WTC11 (cell line): ENCODE data around the gene WDR46. TPM values are rescaled to one million over a fixed set of nuclear protein-coding genes. Genes with fewer than 3 reads are reported as not detected.

ENCODE experiments used
- ATAC-seq: fragments of 200-7000 bp; cut with Tn5 transposase; 2 replicates; pipeline ENCODE4 v1.10.0; 2021; ENCODE audit warnings: mild to moderate bottlenecking, moderate library complexity
- CTCF ChIA-PET: fragments of 300-600 bp; sonication (Branson Sonifier 250); formaldehyde crosslinking; loops from one replicate; lab custom pipeline; 2021; ENCODE audit warnings: antibody characterized with exemption; lab: Charles Lee
- POLR2A ChIA-PET: fragments of 350-600 bp; sonication (Branson Sonifier 250); formaldehyde crosslinking; loops from one replicate; lab custom pipeline; 2021; ENCODE audit warnings: antibody characterized with exemption; lab: Charles Lee
- DNase-seq: peaks from one replicate; pipeline ENCODE4 v3.0.0; 2021; ENCODE audit warnings: low spot score
- H3K27ac Mint-ChIP-seq: 2 replicates; pipeline ENCODE4 v1.8.0; 2021; ENCODE audit warnings: mixed read lengths
- H3K27me3 Mint-ChIP-seq: 2 replicates; pipeline ENCODE4 v1.8.0; 2021; ENCODE audit warnings: low read depth, mild to moderate bottlenecking, moderate library complexity, mixed read lengths
- H3K36me3 Mint-ChIP-seq: 2 replicates; pipeline ENCODE4 v1.8.0; 2021; ENCODE audit warnings: mixed read lengths
- H3K4me1 Mint-ChIP-seq: 2 replicates; pipeline ENCODE4 v1.8.0; 2022; ENCODE audit warnings: mixed read lengths
- H3K4me3 Mint-ChIP-seq: 2 replicates; pipeline ENCODE4 v1.8.0; 2021; ENCODE audit warnings: mild to moderate bottlenecking, moderate library complexity, mixed read lengths
- H3K9me3 Mint-ChIP-seq: 2 replicates; pipeline ENCODE4 v1.8.0; 2021; ENCODE audit warnings: mixed read lengths
- FOXJ3 ChIP-seq: sonication (generic); formaldehyde crosslinking; IDR thresholded peaks from 2 replicates; pipeline ENCODE4 v1.9.0; 2021; ENCODE audit warnings: missing genetic modification reagents, mild to moderate bottlenecking, borderline replicate concordance
- IRF2 ChIP-seq: sonication (generic); formaldehyde crosslinking; IDR thresholded peaks from 2 replicates; pipeline ENCODE4 v1.8.0; 2022; ENCODE audit warnings: low read depth, missing genetic modification reagents, borderline replicate concordance
- JUN ChIP-seq: sonication (generic); formaldehyde crosslinking; IDR thresholded peaks from 2 replicates; pipeline ENCODE4 v1.8.0; 2023; ENCODE audit warnings: mild to moderate bottlenecking, missing genetic modification reagents
- NFATC4 ChIP-seq: fragments of 250-450 bp; sonication (Bioruptor Pico); IDR thresholded peaks from 2 replicates; pipeline ENCODE4 v1.9.0; 2021; ENCODE audit warnings: mild to moderate bottlenecking
- SMAD4 ChIP-seq: sonication (generic); formaldehyde crosslinking; IDR thresholded peaks from 2 replicates; pipeline ENCODE4 v1.8.0; 2022; ENCODE audit warnings: mild to moderate bottlenecking, missing genetic modification reagents
- SP1 ChIP-seq: sonication (generic); formaldehyde crosslinking; conservative IDR thresholded peaks from 2 replicates; pipeline ENCODE4 v1.8.1; 2022; ENCODE audit warnings: missing genetic modification reagents
- TEAD1 ChIP-seq: sonication (generic); formaldehyde crosslinking; IDR thresholded peaks from 2 replicates; pipeline ENCODE4 v1.8.0; 2022; ENCODE audit warnings: mild to moderate bottlenecking, missing genetic modification reagents
- TEAD4 ChIP-seq: sonication (generic); formaldehyde crosslinking; IDR thresholded peaks from 2 replicates; pipeline ENCODE4 v1.8.0; 2022; ENCODE audit warnings: mild to moderate bottlenecking, missing genetic modification reagents
- ZNF317 ChIP-seq: sonication (generic); formaldehyde crosslinking; IDR thresholded peaks from 2 replicates; pipeline ENCODE4 v1.8.1; 2023; ENCODE audit warnings: low read depth, mild to moderate bottlenecking, moderate library complexity, missing genetic modification reagents, borderline replicate concordance
- ZNF396 ChIP-seq: fragments of 250-450 bp; sonication (Bioruptor Pico); IDR thresholded peaks from 2 replicates; pipeline ENCODE4 v1.8.0; 2021; ENCODE audit warnings: mild to moderate bottlenecking, moderate library complexity, borderline replicate concordance
- total RNA-seq: library from RNA; stranded (reverse); gene quantifications from 3 replicates; pipeline ENCODE4 v1.2.3, GENCODE V29; 2021
- TF ChIP-seq, protein P1 (sequence below): sonication (generic); formaldehyde crosslinking; IDR thresholded peaks from 2 replicates; pipeline ENCODE4 v1.8.0; 2022; ENCODE audit warnings: mild to moderate bottlenecking, missing genetic modification reagents
- TF ChIP-seq, protein P2 (sequence below): sonication (generic); formaldehyde crosslinking; IDR thresholded peaks from 2 replicates; pipeline ENCODE4 v1.8.0; 2022; ENCODE audit warnings: missing genetic modification reagents
- TF ChIP-seq, protein P3 (sequence below): sonication (generic); formaldehyde crosslinking; IDR thresholded peaks from 2 replicates; pipeline ENCODE4 v1.8.1; 2023; ENCODE audit warnings: mild to moderate bottlenecking, missing genetic modification reagents
- TF ChIP-seq, protein P4 (sequence below): sonication (generic); formaldehyde crosslinking; IDR thresholded peaks from 2 replicates; pipeline ENCODE4 v1.8.1; 2023; ENCODE audit warnings: mild to moderate bottlenecking, missing genetic modification reagents, borderline replicate concordance
- TF ChIP-seq, protein P5 (sequence below): sonication (generic); formaldehyde crosslinking; IDR thresholded peaks from 2 replicates; pipeline ENCODE4 v1.8.0; 2022; ENCODE audit warnings: mild to moderate bottlenecking, missing genetic modification reagents
- TF ChIP-seq, protein P6 (sequence below): fragments of 250-450 bp; sonication (Bioruptor Pico); IDR thresholded peaks from 2 replicates; pipeline ENCODE4 v1.9.0; 2021; ENCODE audit warnings: mild to moderate bottlenecking
- TF ChIP-seq, protein P7 (sequence below): sonication (generic); formaldehyde crosslinking; IDR thresholded peaks from 2 replicates; pipeline ENCODE4 v1.8.1; 2023; ENCODE audit warnings: mild to moderate bottlenecking, missing genetic modification reagents, moderate library complexity
- TF ChIP-seq, protein P8 (sequence below): fragments of 250-450 bp; sonication (Bioruptor Pico); conservative IDR thresholded peaks from 2 replicates; pipeline ENCODE4 v1.9.0; 2021; ENCODE audit warnings: mild to moderate bottlenecking

Gene WDR46
- total RNA-seq, 1 experiment from 2014 or later = 94.5 TPM

DNA sequence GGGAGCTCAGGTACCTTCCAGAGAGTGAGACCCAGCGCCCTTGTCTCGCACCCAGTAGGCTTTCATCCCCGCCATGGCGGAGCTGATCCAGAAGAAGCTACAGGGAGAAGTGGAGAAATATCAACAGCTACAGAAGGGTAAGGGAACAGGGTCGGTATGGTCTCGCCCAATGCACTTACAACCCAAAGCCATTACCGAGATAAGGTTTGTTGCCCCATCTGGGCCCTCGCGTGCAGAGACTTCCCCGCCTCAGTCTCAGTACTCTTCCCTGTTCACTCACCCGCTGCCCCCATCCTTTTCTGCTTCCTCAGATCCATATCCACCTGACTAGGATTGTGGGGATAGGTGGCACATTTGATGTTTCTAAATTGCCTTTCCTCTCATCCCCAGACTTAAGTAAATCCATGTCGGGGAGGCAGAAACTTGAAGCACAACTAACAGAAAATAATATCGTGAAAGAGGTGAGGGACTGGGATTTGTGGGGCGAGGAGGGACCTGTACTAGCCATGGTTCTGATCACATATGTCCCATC is 811 bp upstream of the WDR46 start:
- Mint-ChIP-seq H3K9me3 (no peaks in the 10 kb centered on the region), H3K36me3 (peaks cover 37% of the 10 kb centered on the region), H3K4me3 (peak overlapping the region; percentile 99), H3K4me1 (peaks cover 22% of the 10 kb centered on the region), H3K27ac (peak overlapping the region; percentile 95), H3K27me3 (no peaks in the 10 kb centered on the region)
- ChIA-PET CTCF (interaction anchor here (1.4 to 3.3 kb wide), 5 partner anchors 9 to 129 kb away, joined by 4 to 36 read pairs (median 5); partner anchors contain the start of genes B3GALT4, CUTA and RGL2), POLR2A (interaction anchor here (0.5 to 3.6 kb wide), 8 partner anchors 8 to 1392 kb away, joined by 3 to 27 read pairs (median 4); partner anchors contain the start of genes B3GALT4, RGL2, RPS18 and VPS52)
- TF ChIP-seq, protein P1, sequence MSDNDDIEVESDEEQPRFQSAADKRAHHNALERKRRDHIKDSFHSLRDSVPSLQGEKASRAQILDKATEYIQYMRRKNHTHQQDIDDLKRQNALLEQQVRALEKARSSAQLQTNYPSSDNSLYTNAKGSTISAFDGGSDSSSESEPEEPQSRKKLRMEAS = no peak
- TF ChIP-seq, protein P2, sequence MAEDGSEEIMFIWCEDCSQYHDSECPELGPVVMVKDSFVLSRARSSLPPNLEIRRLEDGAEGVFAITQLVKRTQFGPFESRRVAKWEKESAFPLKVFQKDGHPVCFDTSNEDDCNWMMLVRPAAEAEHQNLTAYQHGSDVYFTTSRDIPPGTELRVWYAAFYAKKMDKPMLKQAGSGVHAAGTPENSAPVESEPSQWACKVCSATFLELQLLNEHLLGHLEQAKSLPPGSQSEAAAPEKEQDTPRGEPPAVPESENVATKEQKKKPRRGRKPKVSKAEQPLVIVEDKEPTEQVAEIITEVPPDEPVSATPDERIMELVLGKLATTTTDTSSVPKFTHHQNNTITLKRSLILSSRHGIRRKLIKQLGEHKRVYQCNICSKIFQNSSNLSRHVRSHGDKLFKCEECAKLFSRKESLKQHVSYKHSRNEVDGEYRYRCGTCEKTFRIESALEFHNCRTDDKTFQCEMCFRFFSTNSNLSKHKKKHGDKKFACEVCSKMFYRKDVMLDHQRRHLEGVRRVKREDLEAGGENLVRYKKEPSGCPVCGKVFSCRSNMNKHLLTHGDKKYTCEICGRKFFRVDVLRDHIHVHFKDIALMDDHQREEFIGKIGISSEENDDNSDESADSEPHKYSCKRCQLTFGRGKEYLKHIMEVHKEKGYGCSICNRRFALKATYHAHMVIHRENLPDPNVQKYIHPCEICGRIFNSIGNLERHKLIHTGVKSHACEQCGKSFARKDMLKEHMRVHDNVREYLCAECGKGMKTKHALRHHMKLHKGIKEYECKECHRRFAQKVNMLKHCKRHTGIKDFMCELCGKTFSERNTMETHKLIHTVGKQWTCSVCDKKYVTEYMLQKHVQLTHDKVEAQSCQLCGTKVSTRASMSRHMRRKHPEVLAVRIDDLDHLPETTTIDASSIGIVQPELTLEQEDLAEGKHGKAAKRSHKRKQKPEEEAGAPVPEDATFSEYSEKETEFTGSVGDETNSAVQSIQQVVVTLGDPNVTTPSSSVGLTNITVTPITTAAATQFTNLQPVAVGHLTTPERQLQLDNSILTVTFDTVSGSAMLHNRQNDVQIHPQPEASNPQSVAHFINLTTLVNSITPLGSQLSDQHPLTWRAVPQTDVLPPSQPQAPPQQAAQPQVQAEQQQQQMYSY (CRISPR knock-in tag) = no peak
- TF ChIP-seq, protein P3, sequence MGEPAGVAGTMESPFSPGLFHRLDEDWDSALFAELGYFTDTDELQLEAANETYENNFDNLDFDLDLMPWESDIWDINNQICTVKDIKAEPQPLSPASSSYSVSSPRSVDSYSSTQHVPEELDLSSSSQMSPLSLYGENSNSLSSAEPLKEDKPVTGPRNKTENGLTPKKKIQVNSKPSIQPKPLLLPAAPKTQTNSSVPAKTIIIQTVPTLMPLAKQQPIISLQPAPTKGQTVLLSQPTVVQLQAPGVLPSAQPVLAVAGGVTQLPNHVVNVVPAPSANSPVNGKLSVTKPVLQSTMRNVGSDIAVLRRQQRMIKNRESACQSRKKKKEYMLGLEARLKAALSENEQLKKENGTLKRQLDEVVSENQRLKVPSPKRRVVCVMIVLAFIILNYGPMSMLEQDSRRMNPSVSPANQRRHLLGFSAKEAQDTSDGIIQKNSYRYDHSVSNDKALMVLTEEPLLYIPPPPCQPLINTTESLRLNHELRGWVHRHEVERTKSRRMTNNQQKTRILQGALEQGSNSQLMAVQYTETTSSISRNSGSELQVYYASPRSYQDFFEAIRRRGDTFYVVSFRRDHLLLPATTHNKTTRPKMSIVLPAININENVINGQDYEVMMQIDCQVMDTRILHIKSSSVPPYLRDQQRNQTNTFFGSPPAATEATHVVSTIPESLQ (CRISPR knock-in tag) = no peak
- TF ChIP-seq, protein P4, sequence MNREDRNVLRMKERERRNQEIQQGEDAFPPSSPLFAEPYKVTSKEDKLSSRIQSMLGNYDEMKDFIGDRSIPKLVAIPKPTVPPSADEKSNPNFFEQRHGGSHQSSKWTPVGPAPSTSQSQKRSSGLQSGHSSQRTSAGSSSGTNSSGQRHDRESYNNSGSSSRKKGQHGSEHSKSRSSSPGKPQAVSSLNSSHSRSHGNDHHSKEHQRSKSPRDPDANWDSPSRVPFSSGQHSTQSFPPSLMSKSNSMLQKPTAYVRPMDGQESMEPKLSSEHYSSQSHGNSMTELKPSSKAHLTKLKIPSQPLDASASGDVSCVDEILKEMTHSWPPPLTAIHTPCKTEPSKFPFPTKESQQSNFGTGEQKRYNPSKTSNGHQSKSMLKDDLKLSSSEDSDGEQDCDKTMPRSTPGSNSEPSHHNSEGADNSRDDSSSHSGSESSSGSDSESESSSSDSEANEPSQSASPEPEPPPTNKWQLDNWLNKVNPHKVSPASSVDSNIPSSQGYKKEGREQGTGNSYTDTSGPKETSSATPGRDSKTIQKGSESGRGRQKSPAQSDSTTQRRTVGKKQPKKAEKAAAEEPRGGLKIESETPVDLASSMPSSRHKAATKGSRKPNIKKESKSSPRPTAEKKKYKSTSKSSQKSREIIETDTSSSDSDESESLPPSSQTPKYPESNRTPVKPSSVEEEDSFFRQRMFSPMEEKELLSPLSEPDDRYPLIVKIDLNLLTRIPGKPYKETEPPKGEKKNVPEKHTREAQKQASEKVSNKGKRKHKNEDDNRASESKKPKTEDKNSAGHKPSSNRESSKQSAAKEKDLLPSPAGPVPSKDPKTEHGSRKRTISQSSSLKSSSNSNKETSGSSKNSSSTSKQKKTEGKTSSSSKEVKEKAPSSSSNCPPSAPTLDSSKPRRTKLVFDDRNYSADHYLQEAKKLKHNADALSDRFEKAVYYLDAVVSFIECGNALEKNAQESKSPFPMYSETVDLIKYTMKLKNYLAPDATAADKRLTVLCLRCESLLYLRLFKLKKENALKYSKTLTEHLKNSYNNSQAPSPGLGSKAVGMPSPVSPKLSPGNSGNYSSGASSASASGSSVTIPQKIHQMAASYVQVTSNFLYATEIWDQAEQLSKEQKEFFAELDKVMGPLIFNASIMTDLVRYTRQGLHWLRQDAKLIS (CRISPR knock-in tag) = no peak
- TF ChIP-seq, protein P5, sequence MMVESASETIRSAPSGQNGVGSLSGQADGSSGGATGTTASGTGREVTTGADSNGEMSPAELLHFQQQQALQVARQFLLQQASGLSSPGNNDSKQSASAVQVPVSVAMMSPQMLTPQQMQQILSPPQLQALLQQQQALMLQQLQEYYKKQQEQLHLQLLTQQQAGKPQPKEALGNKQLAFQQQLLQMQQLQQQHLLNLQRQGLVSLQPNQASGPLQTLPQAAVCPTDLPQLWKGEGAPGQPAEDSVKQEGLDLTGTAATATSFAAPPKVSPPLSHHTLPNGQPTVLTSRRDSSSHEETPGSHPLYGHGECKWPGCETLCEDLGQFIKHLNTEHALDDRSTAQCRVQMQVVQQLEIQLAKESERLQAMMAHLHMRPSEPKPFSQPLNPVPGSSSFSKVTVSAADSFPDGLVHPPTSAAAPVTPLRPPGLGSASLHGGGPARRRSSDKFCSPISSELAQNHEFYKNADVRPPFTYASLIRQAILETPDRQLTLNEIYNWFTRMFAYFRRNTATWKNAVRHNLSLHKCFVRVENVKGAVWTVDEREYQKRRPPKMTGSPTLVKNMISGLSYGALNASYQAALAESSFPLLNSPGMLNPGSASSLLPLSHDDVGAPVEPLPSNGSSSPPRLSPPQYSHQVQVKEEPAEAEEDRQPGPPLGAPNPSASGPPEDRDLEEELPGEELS (CRISPR knock-in tag) = no peak
- TF ChIP-seq SMAD4 (CRISPR knock-in tag) (no peak), NFATC4 (CRISPR knock-in tag) (no peak), SP1 (no peak), ZNF317 (CRISPR knock-in tag) (no peak), FOXJ3 (CRISPR knock-in tag) (no peak), TEAD1 (CRISPR knock-in tag) (no peak), IRF2 (no peak), TEAD4 (CRISPR knock-in tag) (no peak), ZNF396 (no peak), JUN (CRISPR knock-in tag) (no peak)
- TF ChIP-seq, protein P6, sequence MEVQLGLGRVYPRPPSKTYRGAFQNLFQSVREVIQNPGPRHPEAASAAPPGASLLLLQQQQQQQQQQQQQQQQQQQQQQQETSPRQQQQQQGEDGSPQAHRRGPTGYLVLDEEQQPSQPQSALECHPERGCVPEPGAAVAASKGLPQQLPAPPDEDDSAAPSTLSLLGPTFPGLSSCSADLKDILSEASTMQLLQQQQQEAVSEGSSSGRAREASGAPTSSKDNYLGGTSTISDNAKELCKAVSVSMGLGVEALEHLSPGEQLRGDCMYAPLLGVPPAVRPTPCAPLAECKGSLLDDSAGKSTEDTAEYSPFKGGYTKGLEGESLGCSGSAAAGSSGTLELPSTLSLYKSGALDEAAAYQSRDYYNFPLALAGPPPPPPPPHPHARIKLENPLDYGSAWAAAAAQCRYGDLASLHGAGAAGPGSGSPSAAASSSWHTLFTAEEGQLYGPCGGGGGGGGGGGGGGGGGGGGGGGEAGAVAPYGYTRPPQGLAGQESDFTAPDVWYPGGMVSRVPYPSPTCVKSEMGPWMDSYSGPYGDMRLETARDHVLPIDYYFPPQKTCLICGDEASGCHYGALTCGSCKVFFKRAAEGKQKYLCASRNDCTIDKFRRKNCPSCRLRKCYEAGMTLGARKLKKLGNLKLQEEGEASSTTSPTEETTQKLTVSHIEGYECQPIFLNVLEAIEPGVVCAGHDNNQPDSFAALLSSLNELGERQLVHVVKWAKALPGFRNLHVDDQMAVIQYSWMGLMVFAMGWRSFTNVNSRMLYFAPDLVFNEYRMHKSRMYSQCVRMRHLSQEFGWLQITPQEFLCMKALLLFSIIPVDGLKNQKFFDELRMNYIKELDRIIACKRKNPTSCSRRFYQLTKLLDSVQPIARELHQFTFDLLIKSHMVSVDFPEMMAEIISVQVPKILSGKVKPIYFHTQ = no peak
- TF ChIP-seq, protein P7, sequence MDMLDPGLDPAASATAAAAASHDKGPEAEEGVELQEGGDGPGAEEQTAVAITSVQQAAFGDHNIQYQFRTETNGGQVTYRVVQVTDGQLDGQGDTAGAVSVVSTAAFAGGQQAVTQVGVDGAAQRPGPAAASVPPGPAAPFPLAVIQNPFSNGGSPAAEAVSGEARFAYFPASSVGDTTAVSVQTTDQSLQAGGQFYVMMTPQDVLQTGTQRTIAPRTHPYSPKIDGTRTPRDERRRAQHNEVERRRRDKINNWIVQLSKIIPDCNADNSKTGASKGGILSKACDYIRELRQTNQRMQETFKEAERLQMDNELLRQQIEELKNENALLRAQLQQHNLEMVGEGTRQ (CRISPR knock-in tag) = no peak
- TF ChIP-seq, protein P8, sequence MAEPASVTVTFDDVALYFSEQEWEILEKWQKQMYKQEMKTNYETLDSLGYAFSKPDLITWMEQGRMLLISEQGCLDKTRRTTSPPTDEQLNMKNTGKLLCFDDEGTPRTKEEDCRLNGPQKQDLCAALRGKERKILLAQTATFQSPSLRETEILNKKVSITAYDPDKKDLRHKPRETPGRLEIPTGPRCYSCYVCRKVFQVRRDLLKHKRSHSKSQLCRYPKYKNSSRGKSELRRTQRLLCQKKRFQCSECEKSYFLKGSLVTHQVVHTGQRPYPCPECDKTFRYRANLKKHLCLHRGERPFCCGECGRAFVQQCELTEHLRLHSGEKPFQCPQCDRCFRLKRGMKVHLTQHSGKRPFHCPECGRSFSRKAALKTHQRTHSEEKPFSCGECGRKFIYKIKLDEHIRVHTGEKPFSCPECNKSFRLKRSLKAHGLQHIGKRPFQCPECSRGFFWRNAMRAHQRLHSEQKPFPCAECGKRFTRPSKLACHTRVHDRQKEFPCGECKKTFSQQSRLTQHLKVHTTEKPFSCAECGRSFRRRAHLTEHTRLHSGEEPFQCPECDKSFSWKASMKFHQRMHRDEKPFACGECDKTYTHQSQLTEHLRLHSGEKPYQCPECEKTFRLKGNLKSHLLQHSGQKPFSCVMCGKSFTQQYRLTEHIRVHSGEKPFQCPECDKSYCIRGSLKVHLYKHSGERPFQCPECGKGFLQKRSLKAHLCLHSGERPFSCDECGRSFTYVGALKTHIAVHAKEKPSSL (CRISPR knock-in tag) = no peak
- no peak for DNase-seq
- no peak for ATAC-seq
